AG20443 (cell line): ENCODE results near the gene SH3PXD2A.
A peak's percentile ranks its signal among the peaks of the same experiment; 100 is the strongest.
"Not testable (repeated sequence)": the region's sequence is repeated elsewhere in the genome, so short reads cannot be mapped to it uniquely, and the experiment has no call there.

Source experiments
- DNase-seq: peaks from one replicate; pipeline ENCODE4 v3.0.0; 2012; ENCODE audit warnings: low spot score, mixed read lengths

Gene SH3PXD2A

GRCh38 chr10:103791858-103792257 is 63.5 kb downstream of the SH3PXD2A start:
- DNase-seq = no peak

DNA sequence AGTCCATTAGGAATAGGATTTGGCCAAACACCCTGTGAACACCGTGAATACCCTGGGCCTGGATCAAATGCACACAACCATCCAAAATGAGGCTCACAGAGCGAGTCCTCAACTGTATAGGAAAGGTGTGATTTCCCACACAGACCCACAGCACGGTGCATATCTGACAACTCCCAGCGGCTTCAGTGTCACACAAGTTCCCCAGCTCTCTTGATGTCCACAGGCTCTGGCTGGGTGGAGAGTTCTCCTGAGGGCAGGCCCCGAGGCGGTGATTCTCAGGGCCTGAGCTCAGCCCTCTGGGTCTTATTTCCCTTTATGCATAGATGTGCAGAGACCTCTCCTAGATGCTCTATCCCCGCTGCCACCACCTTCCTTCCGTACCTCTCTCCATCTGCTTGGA is 64.1 kb downstream of the SH3PXD2A start:
- no peak for DNase-seq

DNA sequence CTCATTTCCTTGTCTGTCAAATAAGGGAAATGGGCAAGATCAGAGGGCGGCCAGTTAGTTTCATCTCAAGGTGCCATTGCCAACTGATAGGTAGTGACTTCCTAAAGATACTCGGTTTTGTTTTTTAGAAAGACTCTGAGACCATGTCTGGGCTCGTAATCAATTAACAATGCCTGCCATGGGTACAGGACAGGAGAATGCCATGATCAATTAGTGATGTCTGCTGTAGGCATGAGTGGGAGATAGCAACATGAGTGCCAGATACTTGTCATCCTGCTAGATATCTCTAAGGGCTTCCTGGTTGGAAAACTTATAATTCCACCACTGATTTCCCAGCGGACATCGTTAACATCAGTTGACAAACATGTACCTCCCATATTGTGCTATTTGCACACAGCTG is 64.8 kb downstream of the SH3PXD2A start:
- DNase-seq = no peak

GRCh38 chr10:103789771-103790201 is 65.6 kb downstream of the SH3PXD2A start:
- DNase-seq = no peak

- no peak for DNase-seq
These were observed 66.2 kb downstream of the SH3PXD2A start for GRCh38 chr10:103789161-103789560.

DNA sequence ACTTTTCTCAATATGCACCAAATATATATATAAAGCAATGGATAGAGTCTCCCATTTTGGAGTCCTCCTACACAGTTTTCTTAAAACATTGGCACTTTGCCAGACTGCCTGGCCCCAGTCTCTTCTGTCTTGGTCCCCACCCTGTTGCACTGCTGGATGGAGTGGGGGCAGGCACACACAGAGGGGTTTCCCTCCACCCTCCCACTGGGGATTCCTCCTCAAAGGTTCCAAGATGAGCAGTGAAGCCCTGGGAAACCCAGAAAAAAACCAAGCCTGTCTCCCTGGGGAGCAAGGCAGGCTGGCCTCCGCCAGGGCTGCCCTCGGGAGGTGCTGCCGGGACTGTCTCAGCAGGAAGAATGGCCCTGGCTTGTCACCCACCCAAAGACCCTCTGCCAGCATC is 68.0 kb downstream of the SH3PXD2A start:
- no peak for DNase-seq

DNA sequence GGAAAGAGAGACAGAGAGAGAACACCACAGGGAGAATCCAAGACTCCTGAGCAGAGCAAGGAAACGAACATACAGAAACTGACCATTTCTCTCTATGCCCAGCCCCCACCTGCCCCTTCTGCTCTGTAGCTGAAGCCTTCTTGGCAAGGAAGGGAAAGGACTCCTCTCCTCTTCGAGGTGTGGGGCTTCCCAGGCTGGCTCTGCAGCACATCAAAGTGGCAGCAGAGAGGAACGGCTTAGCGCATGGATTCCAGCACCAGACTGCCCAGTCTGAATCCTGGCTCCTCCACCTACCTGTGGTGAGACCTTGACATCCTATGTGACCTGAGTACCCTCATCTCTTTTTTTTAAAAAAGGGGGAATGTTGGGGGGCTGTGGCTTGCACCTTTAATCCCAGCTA is 69.4 kb downstream of the SH3PXD2A start:
- DNase-seq = no peak

DNA sequence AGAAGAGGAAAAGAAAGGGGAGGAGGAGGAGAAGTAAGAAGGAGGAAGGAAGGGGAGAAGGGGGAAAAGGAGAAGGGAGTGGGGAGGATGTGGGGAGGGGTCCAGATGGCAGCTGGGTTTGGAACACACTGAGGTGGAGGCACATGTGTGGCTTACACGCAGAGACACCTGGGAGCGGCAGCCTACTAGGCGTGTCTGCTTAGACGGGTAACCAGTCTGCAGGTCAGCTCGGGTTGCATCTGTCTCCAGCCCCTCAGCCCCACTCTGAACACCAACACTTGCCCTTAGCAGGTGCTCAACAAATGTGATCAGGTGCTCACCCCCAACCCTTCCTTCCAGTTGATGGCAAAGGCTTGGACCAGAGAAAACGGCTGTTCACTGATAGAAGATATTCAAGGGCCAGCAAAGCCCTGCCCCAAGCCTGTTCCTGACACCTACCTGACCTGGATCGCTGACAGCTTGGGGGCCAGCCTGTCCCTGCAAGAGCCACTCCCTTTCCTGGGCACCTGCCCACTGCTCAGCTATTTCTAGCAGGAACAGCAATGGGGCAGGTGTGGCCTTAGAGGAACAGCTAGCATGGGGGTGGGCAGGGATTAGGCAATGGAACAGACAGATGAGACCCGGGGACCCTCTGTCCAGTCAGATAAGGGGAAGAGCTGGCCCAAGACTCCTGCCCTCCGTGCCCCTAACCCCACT is 70.5 kb downstream of the SH3PXD2A start:
- DNase-seq = no peak

DNA sequence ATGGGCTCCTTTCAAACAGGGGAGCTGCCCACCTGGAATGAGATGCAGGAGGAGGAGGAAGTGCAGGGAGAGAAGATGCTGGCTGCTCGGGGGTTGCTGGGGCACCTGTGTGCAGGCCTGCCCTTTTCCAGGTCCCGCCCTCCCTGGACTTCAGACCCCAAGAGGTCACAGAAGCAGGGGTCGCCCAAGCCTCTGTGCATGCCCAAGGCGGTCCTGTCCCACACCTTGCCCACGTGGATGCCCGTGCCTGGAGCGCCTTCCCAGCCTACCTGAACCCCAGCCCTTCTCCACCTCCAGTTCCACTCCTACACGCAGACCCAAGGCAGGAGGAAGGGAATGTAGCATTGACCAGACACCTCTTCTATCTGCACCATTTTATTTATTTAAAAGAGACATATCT is 71.3 kb downstream of the SH3PXD2A start:
- no peak for DNase-seq

GRCh38 chr10:103783681-103784080 is 71.7 kb downstream of the SH3PXD2A start:
- no peak for DNase-seq

DNA sequence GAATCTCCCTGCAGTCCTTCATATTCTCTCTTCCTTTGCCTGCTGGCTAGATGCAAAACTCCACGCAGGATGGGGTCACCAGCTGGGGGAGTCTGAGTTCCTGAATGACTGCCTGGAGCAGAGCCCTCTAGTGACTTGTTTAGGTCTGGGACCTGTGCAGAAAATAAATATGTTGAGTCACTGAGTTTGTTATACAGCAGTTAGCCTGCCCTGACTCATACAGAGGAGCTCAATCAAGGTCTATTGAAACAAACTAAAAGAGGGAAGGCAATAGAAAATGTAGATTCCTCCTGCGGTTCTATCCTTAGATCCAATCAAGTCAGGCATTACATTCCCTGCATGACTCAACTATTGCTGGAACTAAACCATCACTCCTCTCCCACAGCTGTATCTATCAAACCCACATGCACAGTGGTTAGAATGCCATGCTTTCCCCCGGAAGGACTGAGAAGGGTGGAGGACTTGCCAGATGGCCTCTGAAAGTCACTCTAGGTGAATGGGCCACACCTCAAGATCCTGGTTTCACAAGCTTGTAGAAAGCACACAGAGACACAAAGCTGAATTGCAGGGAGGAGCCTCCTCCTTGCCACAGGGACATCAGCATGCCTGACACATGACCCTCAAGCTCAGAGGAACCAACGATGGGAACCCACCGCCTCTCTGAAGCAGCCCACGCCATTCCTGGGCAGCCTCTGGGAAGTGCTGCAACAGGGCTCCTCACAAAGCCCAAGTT is 73.9 kb downstream of the SH3PXD2A start:
- DNase-seq = peak; percentile 84

GRCh38 chr10:103780242-103781149 is 74.9 kb downstream of the SH3PXD2A start:
- DNase-seq = no peak

GRCh38 chr10:103778358-103779139 is 76.8 kb downstream of the SH3PXD2A start:
- no peak for DNase-seq

GRCh38 chr10:103776878-103777591 is 78.3 kb downstream of the SH3PXD2A start:
- DNase-seq = no peak

DNA sequence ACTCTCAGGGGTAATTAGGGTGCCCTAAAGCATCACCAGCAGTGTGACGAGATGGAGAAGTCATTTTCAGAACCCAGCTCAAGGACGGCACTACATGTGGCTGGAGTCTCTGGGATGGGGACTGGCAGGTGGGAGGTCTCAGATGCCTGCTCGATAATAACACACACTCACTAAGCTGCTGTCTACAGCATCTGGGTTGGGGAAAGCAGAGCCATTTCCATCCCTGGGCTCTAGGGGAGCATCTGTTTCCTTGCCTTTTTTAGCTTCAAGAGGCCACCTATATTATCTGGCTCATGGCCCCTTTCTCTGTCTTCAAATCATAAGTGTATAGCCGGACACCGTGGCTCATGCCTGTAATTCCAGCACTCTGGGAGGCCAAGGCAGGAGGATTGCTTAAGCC is 79.6 kb downstream of the SH3PXD2A start:
- DNase-seq = no peak

DNA sequence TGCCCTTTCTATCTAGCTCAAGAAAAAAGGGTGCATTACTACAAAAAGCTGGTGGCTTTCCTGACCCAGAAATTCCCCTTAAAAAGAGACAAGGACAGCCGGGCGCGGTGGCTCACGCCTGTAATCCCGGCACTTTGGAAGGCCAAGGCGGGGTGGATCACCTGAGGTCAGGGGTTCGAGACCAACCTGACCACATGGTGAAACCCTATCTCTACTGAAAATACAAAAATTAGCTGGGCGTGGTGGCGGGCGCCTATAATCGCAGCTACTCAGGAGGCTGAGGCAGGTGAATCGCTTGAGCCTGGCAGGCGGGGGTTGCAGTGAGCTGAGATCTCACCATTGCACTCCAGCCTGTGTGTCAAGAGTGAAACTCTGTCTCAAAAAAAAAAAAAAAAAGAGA is 82.5 kb downstream of the SH3PXD2A start:
- DNase-seq = not testable (repeated sequence)

GRCh38 chr10:103772096-103772845 is 83.1 kb downstream of the SH3PXD2A start:
- DNase-seq = peak; percentile 95

DNA sequence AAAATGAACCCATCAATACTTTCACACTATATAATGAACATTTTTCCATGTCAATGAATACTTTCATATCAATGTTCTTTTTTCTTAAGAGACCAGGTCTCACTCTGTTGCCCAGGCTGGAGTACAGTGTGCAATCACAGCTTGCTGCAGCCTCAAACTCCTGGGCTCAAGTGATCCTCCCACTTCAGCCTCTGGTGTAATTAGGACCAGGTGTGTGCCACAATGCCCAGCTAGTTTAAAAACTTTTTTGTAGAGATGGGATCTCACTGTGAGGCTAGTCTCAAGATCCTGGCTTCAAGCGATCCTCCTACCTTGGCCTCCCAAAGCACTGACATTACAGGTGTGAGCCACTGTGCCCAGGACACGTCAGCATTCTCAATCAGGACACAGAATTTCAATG is 85.2 kb downstream of the SH3PXD2A start:
- no peak for DNase-seq

GRCh38 chr10:103769176-103769575 is 86.2 kb downstream of the SH3PXD2A start:
- DNase-seq = no peak

- DNase-seq = no peak
These were observed 87.0 kb downstream of the SH3PXD2A start for GRCh38 chr10:103768345-103768744.
